ENCODE measurements around the gene PDE10A.
"Not testable (repeated sequence)": the region's sequence is repeated elsewhere in the genome, so short reads cannot be mapped to it uniquely, and the experiment has no call there.

PDE10A gene

GRCh38 chr6:165586706-165587105, 76.3 kb downstream of the PDE10A start:
- DNase-seq (ENCODE audit: low read depth): no peak

GRCh38 chr6:165585060-165585459, 78.0 kb downstream of the PDE10A start:
- no peak for DNase-seq (ENCODE audit: low read depth)

GRCh38 chr6:165584541-165584940, 78.5 kb downstream of the PDE10A start:
- no peak for DNase-seq (ENCODE audit: low read depth)

- DNase-seq (ENCODE audit: low read depth): no peak
Measured at GRCh38 chr6:165581678-165582077, 81.4 kb downstream of the PDE10A start.

- no peak for DNase-seq (ENCODE audit: low read depth)
Measured at GRCh38 chr6:165580136-165580535, 82.9 kb downstream of the PDE10A start.

- DNase-seq (ENCODE audit: low read depth): no peak
Measured at GRCh38 chr6:165579151-165579550, 83.9 kb downstream of the PDE10A start.

GRCh38 chr6:165577556-165577955, 85.5 kb downstream of the PDE10A start:
- no peak for DNase-seq (ENCODE audit: low read depth)

- no peak for DNase-seq (ENCODE audit: low read depth)
Measured at GRCh38 chr6:165575158-165575549, 87.9 kb downstream of the PDE10A start.

GRCh38 chr6:165574220-165575157, 88.6 kb downstream of the PDE10A start:
- DNase-seq (ENCODE audit: low read depth): no peak

GRCh38 chr6:165573671-165574070, 89.4 kb downstream of the PDE10A start:
- no peak for DNase-seq (ENCODE audit: low read depth)

GRCh38 chr6:165571721-165572132, 91.3 kb downstream of the PDE10A start:
- no peak for DNase-seq (ENCODE audit: low read depth)

- no peak for DNase-seq (ENCODE audit: low read depth)
Measured at GRCh38 chr6:165571068-165571682, 91.9 kb downstream of the PDE10A start.

GRCh38 chr6:165568326-165568725, 94.7 kb downstream of the PDE10A start:
- DNase-seq (ENCODE audit: low read depth): no peak

- no peak for DNase-seq (ENCODE audit: low read depth)
Measured at GRCh38 chr6:165566088-165566828, 96.8 kb downstream of the PDE10A start.

- DNase-seq (ENCODE audit: low read depth): no peak
Measured at GRCh38 chr6:165562421-165563090, 100.5 kb downstream of the PDE10A start.

GRCh38 chr6:165559632-165560031, 103.4 kb downstream of the PDE10A start:
- DNase-seq (ENCODE audit: low read depth): no peak

- DNase-seq (ENCODE audit: low read depth): not testable (repeated sequence)
Measured at GRCh38 chr6:165558097-165558496, 104.9 kb downstream of the PDE10A start.

GRCh38 chr6:165557674-165558073, 105.4 kb downstream of the PDE10A start:
- DNase-seq (ENCODE audit: low read depth): no peak

GRCh38 chr6:165556116-165556843, 106.8 kb downstream of the PDE10A start:
- DNase-seq (ENCODE audit: low read depth): no peak

GRCh38 chr6:165554644-165555043, 108.4 kb downstream of the PDE10A start:
- not testable (repeated sequence) for DNase-seq (ENCODE audit: low read depth)

- DNase-seq (ENCODE audit: low read depth): no peak
Measured at GRCh38 chr6:165552248-165552736, 110.7 kb downstream of the PDE10A start.

Data from T-helper 22 cell (primary cell).